Measurements from ENCODE around the gene FTL.

GRCh38 chr19:49014123-49014869 is 49.2 kb downstream of the FTL start:
- no peak for TF ChIP-seq EZH2 (IDR thresholded peaks at IDR 0.05; ENCODE audit: borderline replicate concordance, low read depth, low read length, severe bottlenecking)
- TF ChIP-seq CTCF (IDR thresholded peaks at IDR 0.05; ENCODE audit: extremely low read depth in 1 of 2, insufficient read depth in 1 of 2, low read depth in 1 of 2, low read length in 2 of 2): no peak
- TF ChIP-seq POLR2A (IDR thresholded peaks at IDR 0.05; ENCODE audit: low read depth, low read length): no peak
- TF ChIP-seq POLR2AphosphoS5 (IDR thresholded peaks at IDR 0.05; ENCODE audit: insufficient read depth, low read depth, low read length): no peak
- TF ChIP-seq, protein P1, sequence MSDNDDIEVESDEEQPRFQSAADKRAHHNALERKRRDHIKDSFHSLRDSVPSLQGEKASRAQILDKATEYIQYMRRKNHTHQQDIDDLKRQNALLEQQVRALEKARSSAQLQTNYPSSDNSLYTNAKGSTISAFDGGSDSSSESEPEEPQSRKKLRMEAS (IDR thresholded peaks at IDR 0.05; ENCODE audit: insufficient read depth, insufficient read length): no peak
- no peak for TF ChIP-seq MYC (IDR thresholded peaks at IDR 0.05; ENCODE audit: low read depth, low read length)
- TF ChIP-seq FOS (IDR thresholded peaks at IDR 0.05; ENCODE audit: borderline replicate concordance, insufficient read depth, low read length): no peak
